ENCODE results near the gene VAV3. TPM values are rescaled to one million over a fixed set of nuclear protein-coding genes. Genes with fewer than 3 reads are reported as not detected.

Gene VAV3
- polyA plus RNA-seq, 1 donor from 2014 or later, result 7.9 TPM

DNA sequence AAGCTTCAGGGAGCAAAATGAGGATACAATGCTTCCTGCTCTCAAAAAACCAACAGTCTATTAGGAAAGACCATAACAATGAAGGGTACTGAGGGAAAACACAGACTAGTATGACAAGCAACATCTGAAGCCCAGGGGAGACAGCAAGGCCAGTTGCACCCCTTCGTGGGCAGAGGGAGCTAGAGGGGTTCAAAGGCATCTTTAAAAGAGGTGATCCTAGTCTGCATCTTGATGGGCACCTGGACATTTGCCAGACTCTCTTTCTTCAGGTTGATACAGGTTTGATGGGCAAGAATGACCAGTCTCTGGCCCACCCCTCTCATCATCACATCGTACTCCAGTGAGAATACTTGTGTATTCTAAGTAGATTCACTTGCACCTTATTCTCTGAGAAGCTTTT lies 177.7 kb downstream of the VAV3 start:
- Mint-ChIP-seq H3K9me3 (no peaks in the 10 kb centered on the region), H3K4me1 (peaks cover 50 to 59% (median 55%) of the 10 kb centered on the region in 3 donors), H3K27ac (peak overlapping the region in 2 of 3 donors; percentile 9 to 96), H3K4me3 (peak overlapping the region in 3 of 4 donors; percentile 36 to 84 (median 75)), H3K36me3 (no peaks in the 10 kb centered on the region), H3K27me3 (peaks cover 1% of the 10 kb centered on the region)

DNA sequence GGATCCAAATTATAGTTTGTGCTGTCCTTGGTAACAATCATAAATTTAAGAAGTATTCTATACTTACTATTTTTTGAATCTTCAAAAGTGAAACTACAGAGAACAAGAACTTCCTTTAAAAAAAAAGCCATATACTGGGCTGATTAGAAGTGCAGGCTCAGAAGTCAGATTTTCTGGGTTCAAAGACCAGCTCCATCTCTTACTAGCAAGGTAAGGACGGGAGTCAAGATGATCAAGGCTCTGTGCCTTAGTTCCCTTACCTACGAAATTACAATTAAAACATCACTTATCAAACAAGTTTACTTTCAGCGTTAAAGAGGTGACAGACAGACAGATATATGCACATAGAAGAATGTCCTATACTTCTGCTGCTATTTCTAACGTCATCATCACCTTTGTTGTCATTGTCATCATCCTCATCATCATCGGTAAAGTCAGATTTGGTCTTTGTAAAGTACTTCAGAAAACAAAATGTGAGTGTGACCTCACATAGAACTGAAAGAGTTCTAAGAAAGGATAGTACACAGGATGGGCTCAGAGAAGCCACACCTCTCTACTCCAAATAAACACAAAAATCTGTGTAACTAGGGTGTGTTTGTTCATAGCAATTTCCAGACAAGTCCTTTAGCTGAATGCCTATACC lies 178.7 kb downstream of the VAV3 start:
- H3K36me3 Mint-ChIP-seq, result no peaks in the 10 kb centered on the region
- peaks cover 1% of the 10 kb centered on the region for H3K27me3 Mint-ChIP-seq
- peak overlapping the region; percentile 36 to 84 (median 79) for H3K4me3 Mint-ChIP-seq
- H3K4me1 Mint-ChIP-seq, result peaks cover 50 to 62% (median 57%) of the 10 kb centered on the region in 3 donors
- peak overlapping the region; percentile 9 to 96 (median 87) for H3K27ac Mint-ChIP-seq
- H3K9me3 Mint-ChIP-seq, result no peaks in the 10 kb centered on the region

DNA sequence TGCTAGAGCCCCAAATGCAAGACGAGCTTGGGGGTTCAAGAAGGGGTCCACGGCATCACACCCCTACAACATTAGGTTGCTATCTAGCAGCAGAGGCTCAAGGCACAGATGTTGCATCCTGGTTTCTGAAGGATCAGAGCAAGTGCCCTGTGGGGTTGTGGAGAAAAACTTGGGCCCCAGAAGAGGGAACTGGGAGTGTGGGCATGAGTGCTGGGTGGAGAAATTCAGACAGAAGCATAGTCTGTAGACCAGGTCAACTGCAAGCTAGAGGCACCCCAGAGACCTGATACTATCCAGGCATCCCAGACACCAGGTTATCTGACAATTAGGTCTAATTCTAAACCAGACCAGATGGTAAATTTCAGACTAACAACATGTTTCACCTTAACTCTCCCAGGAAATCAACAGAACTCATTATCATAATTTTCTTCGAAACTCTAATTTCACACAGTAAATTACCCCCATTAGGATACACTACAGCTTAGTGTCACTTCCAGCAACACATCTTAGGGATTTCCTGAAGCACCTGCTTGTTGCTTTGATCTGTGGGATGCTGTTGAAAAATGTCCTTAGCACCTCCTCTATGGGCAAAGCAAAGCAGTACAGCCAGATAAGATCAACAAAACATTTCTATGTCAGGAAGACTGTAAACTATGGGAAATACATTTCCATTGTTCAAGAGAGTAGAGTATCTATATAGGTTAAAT lies 179.3 kb downstream of the VAV3 start:
- H3K27ac Mint-ChIP-seq, result peak overlapping the region; percentile 9 to 96 (median 87)
- peaks cover 48 to 59% (median 51%) of the 10 kb centered on the region in 3 donors for H3K4me1 Mint-ChIP-seq
- H3K27me3 Mint-ChIP-seq, result peaks cover 1% of the 10 kb centered on the region
- no peaks in the 10 kb centered on the region for H3K9me3 Mint-ChIP-seq
- peak overlapping the region; percentile 36 to 84 (median 79) for H3K4me3 Mint-ChIP-seq
- no peaks in the 10 kb centered on the region for H3K36me3 Mint-ChIP-seq

DNA sequence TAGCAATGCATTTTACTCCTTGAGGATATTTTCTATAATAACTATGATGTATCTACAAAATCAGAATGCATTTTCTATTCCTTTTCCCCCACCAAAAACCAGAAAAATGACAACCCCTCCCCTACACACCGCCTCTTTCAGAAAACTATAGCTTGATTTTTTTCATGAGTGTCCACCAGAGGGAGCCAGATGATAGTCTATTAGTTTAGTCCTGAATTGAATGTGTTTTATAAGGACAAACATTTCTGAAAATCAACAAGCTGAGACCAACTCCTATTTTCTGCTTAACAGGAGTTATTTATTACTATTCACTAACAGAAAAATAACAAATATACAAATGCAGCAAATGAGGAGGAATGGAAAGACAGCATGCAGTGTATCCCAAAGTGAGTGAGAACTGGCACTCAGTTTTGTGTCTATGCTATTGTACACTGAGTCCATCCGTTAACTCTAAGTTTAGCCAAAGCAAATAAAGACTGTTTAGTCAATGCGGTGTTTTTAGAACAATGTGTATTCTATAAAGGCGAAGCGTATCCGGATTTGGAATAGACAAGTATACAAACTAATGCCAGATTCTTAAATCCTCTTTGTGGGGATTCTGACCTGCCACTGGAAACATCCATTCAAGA lies 182.6 kb downstream of the VAV3 start:
- no peak overlapping the region for H3K4me3 Mint-ChIP-seq
- H3K4me1 Mint-ChIP-seq, result peaks cover 42 to 43% (median 42%) of the 10 kb centered on the region in 3 donors
- no peaks in the 10 kb centered on the region for H3K27me3 Mint-ChIP-seq
- no peaks in the 10 kb centered on the region for H3K36me3 Mint-ChIP-seq
- H3K9me3 Mint-ChIP-seq, result no peaks in the 10 kb centered on the region
- no peak overlapping the region for H3K27ac Mint-ChIP-seq

DNA sequence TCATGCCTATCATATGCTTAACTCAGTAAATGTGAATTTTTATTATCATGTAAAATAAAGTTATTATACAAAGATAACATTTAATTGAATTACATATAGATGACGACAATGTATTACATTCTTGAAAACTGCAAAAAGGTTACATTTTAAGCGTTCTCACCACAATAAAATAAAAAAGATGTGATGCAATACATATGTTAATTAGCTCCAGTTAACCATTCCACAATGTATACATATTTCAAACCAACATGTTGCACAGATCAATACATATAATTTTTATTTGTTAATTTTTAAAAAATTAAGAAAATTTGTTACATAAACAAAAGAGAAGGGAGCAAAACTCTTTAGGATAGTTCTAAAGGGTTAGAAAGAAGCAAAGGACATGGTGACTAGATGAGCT lies 183.7 kb downstream of the VAV3 start:
- Mint-ChIP-seq H3K36me3 (no peaks in the 10 kb centered on the region), H3K4me1 (peaks cover 40 to 42% (median 41%) of the 10 kb centered on the region in 3 donors), H3K4me3 (no peak overlapping the region), H3K27ac (no peak overlapping the region), H3K9me3 (no peaks in the 10 kb centered on the region), H3K27me3 (no peaks in the 10 kb centered on the region)

DNA sequence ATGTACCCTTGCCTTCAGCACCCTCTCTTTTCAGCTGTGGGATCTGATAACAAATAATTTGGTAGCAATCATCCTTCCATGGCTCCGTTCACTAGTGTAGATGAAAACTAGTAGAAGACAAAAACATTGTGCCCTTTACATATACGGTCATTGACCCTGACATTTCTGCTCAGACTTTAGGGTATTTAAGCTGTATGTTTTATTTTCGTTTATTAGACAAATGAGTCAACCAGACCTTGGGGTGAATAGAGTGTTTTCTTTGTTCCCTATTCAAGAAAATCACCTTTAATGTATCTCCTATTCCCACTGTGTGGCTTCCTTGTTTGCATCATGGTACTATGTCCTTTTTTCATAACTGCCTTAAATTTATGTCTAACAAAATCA lies 187.3 kb downstream of the VAV3 start:
- no peaks in the 10 kb centered on the region for H3K9me3 Mint-ChIP-seq
- peak overlapping the region; percentile 14 to 95 (median 60) for H3K27ac Mint-ChIP-seq
- peaks cover 21 to 26% (median 22%) of the 10 kb centered on the region in 3 donors for H3K4me1 Mint-ChIP-seq
- H3K4me3 Mint-ChIP-seq, result no peak overlapping the region
- H3K27me3 Mint-ChIP-seq, result no peaks in the 10 kb centered on the region
- peaks cover 1% of the 10 kb centered on the region for H3K36me3 Mint-ChIP-seq

DNA sequence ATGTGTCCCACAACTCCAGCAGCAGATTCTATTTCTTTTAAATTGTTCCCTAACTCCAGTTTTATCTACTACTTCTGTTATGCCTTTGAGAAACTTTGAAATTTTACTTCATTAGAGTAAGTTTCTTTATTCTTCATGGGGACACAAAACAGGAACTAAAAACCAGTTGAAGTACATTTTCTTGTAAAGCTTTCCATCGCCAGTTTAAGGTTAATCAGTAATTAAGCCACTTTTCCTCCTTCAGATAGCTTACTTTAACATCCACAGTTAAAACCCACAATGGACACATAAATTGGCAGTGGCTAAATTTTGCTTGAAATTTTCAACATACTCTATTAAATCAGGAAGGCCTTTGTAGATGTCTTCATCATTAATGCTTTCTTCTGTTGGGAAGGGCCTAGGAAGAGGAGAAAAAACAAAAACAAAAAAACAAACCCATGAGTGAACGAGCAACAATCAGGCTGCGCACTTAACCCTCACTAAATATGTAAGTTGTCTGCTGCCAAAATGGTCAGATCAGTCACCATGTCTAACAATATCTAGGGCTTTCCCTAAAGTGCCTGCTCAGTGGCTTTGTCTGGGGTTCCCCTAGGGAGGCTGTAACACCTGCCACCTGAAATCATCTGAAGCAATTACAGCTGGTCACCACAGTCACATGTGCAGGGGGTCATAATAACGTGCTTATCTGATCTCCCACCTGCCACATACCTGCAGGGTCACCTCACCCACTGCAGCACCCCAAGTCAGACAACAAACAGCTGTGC lies 187.9 kb downstream of the VAV3 start:
- H3K9me3 Mint-ChIP-seq, result no peaks in the 10 kb centered on the region
- H3K27ac Mint-ChIP-seq, result peak overlapping the region; percentile 14 to 95 (median 60)
- peaks cover 1% of the 10 kb centered on the region for H3K36me3 Mint-ChIP-seq
- peaks cover 17 to 21% (median 19%) of the 10 kb centered on the region in 3 donors for H3K4me1 Mint-ChIP-seq
- peak overlapping the region; percentile 4 to 61 (median 10) for H3K4me3 Mint-ChIP-seq
- no peaks in the 10 kb centered on the region for H3K27me3 Mint-ChIP-seq

DNA sequence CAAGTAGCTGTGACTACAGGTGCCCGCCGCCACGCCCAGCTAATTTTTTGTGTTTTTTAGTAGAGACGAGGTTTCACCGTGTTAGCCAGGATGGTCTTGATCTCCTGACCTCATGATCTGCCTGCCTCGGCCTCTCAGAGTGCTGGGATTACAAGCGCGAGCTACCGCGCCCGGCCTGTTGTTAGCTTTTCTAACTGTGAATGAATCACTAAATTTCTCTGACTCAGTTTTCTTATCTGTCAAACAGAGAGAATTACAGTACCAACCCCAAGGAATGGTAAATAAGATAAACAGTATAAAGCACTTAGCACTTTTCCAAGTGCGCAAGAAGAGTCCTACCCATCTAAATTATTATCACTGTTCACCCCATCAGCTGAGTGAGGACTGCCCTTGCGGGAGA lies 193.6 kb downstream of the VAV3 start:
- Mint-ChIP-seq H3K36me3 (peaks cover 8% of the 10 kb centered on the region), H3K4me3 (no peak overlapping the region), H3K27ac (no peak overlapping the region), H3K27me3 (no peaks in the 10 kb centered on the region), H3K4me1 (peaks cover 1 to 4% (median 3%) of the 10 kb centered on the region in 3 donors), H3K9me3 (no peaks in the 10 kb centered on the region)

DNA sequence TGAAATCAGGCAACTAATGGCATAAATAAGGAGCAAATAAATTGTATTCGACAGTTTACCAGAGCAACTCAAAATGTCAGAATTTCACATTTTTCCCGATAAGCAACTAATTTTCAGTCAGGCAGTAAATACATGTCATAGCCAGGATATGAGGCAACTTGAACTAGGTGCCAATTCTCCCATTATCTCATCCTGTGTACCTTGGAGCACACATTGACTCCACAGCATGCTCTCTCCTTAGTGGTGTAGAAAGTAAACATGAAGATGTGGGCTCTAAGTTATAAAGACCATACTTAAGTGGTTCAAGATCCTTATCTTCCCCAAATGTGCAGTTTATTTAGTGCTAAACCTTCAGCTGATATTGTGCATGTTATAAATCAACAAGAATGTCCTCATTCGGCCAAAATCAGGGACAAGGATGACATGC lies 197.8 kb downstream of the VAV3 start:
- H3K4me3 Mint-ChIP-seq, result no peak overlapping the region
- no peaks in the 10 kb centered on the region for H3K27me3 Mint-ChIP-seq
- H3K36me3 Mint-ChIP-seq, result peaks cover 9% of the 10 kb centered on the region
- H3K9me3 Mint-ChIP-seq, result no peaks in the 10 kb centered on the region
- H3K27ac Mint-ChIP-seq, result no peak overlapping the region
- H3K4me1 Mint-ChIP-seq, result no peaks in the 10 kb centered on the region

DNA sequence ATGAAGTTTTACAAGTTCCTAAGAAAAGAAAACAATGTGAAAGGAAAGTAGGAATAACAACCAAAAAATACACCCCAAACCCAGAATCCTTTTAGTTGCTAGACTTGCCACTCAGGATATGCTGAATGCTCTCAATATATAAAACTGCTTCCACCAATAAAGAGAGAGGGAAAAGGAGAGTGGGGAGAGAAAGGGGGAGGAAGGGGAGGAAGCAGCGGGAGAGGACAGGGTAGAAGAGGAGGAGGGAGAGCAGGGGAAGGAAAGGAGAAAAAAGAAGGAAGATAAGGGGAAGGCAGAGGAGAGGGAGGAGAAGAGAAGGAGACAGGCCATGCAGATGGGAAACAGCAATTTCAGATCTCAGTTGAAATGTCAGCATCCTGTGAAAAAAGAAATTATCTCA lies 198.4 kb downstream of the VAV3 start:
- no peak overlapping the region for H3K27ac Mint-ChIP-seq
- peaks cover 10% of the 10 kb centered on the region for H3K36me3 Mint-ChIP-seq
- no peak overlapping the region for H3K4me3 Mint-ChIP-seq
- no peaks in the 10 kb centered on the region for H3K9me3 Mint-ChIP-seq
- H3K27me3 Mint-ChIP-seq, result no peaks in the 10 kb centered on the region
- no peaks in the 10 kb centered on the region for H3K4me1 Mint-ChIP-seq

DNA sequence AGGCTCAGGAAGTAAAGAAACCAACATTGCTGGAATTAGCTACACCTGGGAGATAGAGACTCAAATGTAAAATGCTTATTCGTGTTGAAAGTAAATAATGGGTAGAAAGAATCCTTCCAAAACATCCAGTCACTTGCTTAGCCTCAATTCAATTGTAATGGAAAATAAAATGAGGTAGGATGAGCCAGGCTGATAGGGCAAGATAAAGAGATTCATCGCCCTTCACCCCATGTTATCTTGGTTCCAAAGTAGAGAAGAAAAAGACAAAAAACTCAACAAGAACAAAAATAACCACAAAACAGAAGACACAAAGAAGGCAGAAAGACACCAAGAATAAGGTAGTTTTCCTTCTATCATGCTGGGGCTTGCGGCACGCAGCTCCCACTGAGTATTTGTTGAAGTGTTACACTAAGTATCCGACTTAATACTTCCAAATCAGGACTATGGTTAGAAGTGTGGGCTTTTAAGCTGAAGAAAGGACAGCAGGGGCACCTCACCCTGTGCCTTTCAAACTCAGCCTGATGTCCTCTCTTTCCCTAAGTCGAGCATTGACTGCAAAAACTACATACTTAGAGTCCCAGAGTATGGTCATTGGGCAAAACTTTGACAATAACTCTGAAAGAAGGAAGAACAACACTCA lies 202.1 kb downstream of the VAV3 start:
- no peaks in the 10 kb centered on the region for H3K9me3 Mint-ChIP-seq
- no peaks in the 10 kb centered on the region for H3K4me1 Mint-ChIP-seq
- peaks cover 10% of the 10 kb centered on the region for H3K36me3 Mint-ChIP-seq
- no peak overlapping the region for H3K27ac Mint-ChIP-seq
- H3K4me3 Mint-ChIP-seq, result no peak overlapping the region
- no peaks in the 10 kb centered on the region for H3K27me3 Mint-ChIP-seq

DNA sequence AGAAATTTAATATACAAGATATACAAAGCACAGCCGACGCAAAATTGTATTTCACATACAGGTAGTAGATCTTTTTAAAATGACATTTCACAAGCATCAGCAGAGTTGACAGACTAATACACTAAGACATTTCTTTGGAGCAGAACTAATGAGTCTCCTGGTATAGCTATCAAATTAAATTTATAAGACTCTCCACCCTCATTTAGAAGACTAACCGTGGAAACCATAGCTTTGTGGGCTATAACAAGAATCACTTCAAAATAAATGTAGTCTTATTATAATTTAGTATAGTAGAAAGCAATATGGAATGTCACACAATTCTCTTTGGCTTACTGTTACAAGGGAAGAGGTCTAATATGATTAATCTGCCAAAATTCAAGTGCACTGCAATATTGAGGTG lies 204.9 kb downstream of the VAV3 start:
- H3K27me3 Mint-ChIP-seq, result no peaks in the 10 kb centered on the region
- no peaks in the 10 kb centered on the region for H3K4me1 Mint-ChIP-seq
- no peak overlapping the region for H3K4me3 Mint-ChIP-seq
- no peak overlapping the region for H3K27ac Mint-ChIP-seq
- peaks cover 11% of the 10 kb centered on the region for H3K36me3 Mint-ChIP-seq
- no peaks in the 10 kb centered on the region for H3K9me3 Mint-ChIP-seq

DNA sequence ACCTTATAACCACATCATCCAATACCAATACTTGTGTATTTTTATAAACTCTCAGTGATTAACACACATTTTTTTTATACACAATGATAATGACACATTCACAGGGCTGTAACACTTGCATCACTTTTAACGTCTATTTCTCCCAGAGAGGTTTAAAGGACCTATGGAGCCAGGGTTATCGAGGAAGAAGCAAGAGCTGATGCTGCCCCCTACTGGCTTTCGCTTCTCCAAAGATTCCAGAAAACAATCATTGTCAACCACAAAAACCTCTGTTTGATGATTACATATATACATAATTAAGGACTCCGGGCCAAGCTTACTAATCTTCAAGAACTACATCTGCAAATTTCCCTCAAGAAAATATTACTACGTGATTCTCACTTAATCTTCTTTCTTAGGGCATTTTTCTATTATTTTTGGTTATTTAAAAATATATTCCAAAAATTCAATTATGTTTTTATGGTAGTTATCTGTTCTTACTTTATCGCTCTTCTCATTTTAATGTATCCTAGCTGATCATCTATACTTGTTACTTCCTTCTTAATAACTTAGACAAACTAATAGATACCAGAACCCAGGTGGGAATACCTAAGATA lies 214.5 kb downstream of the VAV3 start:
- Mint-ChIP-seq H3K27ac (no peak overlapping the region), H3K36me3 (peaks cover 11% of the 10 kb centered on the region), H3K4me3 (no peak overlapping the region), H3K27me3 (no peaks in the 10 kb centered on the region), H3K4me1 (peaks cover 0 to 9% (median 2%) of the 10 kb centered on the region in 3 donors), H3K9me3 (no peaks in the 10 kb centered on the region)

DNA sequence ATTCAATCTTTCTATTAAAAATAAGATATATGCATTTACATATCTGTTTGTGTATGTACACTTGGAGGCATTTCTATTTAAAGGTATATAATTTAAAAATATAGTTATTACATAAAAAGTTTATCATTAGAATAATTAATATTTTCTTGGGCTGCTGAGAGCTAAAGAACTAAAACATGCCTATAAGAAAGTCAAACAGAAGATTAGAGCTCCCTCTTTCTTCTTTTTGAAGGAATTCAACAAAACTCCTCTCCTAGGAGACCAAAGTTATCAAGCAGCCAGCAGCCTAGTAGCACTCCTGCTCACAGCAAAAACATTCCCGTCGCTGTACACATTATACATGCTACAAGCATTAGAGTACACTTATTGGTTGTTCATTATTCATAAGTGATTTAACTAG lies 216.4 kb downstream of the VAV3 start:
- Mint-ChIP-seq H3K4me1 (peaks cover 0 to 9% (median 0%) of the 10 kb centered on the region in 3 donors), H3K36me3 (peaks cover 7% of the 10 kb centered on the region), H3K27ac (no peak overlapping the region), H3K9me3 (no peaks in the 10 kb centered on the region), H3K27me3 (no peaks in the 10 kb centered on the region), H3K4me3 (no peak overlapping the region)

Data from IgD-negative memory B cell (primary cell).